ENCODE measurements around the gene CBX5. TPM values are rescaled to one million over a fixed set of nuclear protein-coding genes. Genes with fewer than 3 reads are reported as not detected.
A peak's percentile ranks its signal among the peaks of the same experiment; 100 is the strongest.

CBX5 gene
- total and polyA plus RNA-seq, 10 of the 15 experiments (the other 5 are each of a cell fraction or from before 2014, with no cell fraction given): 46.7 to 138 (median 74.6) TPM

DNA sequence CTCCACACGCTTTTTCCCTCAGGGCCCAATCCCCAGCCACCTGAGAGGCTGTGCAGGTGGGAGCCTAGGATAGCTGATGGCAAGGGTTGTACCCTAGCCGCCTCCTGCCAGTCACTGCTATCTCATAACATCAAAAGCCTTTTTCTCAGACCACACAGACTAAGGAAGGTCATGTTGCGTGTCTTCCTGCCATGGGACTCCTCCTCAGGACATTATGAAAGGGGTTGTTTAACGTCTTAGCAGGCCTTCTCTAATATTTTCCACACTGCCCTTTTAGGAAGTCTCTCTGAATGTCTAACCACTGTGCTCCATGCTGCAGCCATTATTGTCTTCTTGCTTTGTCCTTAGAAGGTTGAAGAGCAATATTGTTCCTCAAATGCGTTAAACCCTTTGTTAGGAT is 83.5 kb downstream of the CBX5 start:
- RAD21 ChIA-PET (ENCODE audit: unreplicated experiment): interaction anchor here (0.6 to 2.5 kb wide), 6 partner anchors 10 to 441 kb away, joined by 3 to 15 read pairs (median 6); partner anchors contain the start of gene HOXC5
- 47% methylated on average over 5 of the region's 5 CpGs for WGBS (ENCODE audit: insufficient coverage, insufficient replicate concordance, low lambda C conversion rate, missing lambda C conversion rate)
- POLR2A ChIA-PET: interaction anchor here (0.7 to 1.3 kb wide), 3 partner anchors 142 to 224 kb away, joined by 3 to 6 read pairs (median 4); no protein-coding TSS in a partner anchor
- SMC1A ChIA-PET (ENCODE audit: uncharacterized antibody, unreplicated experiment): interaction anchor here (1.0 to 2.2 kb wide), 5 partner anchors 11 to 188 kb away, joined by 3 to 14 read pairs (median 7); partner anchors contain the start of genes HOXC5 and HOXC8
- H3K4me2 ChIP-seq (ENCODE audit: control insufficient read depth, insufficient read depth): peak overlapping the region; percentile 38; the same call in 1 of the 2 replicates
- H2AFZ ChIP-seq (ENCODE audit: control insufficient read depth, low read depth, low read length): 0 out of 2 replicates have a peak overlapping the region, but pooled peaks have one; percentile 10
- in situ Hi-C loops (cut with MboI) (loop anchor here (10.0 kb wide), 1 partner anchor 172 kb away; the partner anchor contains the start of gene HOXC6), intact Hi-C loops (cut with micrococcal nuclease; ENCODE audit: unreplicated experiment) (no loop called here)
- H3K36me3 ChIP-seq (ENCODE audit: control insufficient read depth in 2 of 2, insufficient read depth in 2 of 2, low read length in 1 of 2): no peaks in the 10 kb centered on the region
- CTCF ChIA-PET: interaction anchor here (0.7 to 11.5 kb wide), 6 partner anchors 13 to 210 kb away, joined by 3 to 343 read pairs (median 4); partner anchors contain the start of genes HOXC5 and HOXC6
- FAIRE-seq (peak; percentile 18), DNase-seq (ENCODE audit: low read depth, low spot score) (no peak), ATAC-seq (no peak)
- H3K9me3 ChIP-seq (replicated peaks; ENCODE audit: control insufficient read depth, insufficient read depth, low read length): no peaks in the 10 kb centered on the region
- H4K20me1 ChIP-seq (ENCODE audit: control insufficient read depth, insufficient read depth): no peaks in the 10 kb centered on the region
- H3K79me2 ChIP-seq (ENCODE audit: control insufficient read depth, insufficient read depth, low read length): no peaks in the 10 kb centered on the region
- H3K27ac ChIP-seq (ENCODE audit: control insufficient read depth, insufficient read depth): no peak overlapping the region
- H3K27me3 ChIP-seq (replicated peaks in 1 of 2; ENCODE audit: control insufficient read depth in 2 of 2, insufficient read depth in 2 of 2, low read length in 1 of 2): peaks cover 2 to 3% of the 10 kb centered on the region in 2 experiments; a peak in 1 of 4 replicates
- H3K4me3 ChIP-seq: no peak overlapping the region
- no peak overlapping the region for H3K9ac ChIP-seq (ENCODE audit: control insufficient read depth, insufficient read depth, low read length)
- peaks cover 21% of the 10 kb centered on the region for H3K4me1 ChIP-seq (ENCODE audit: control insufficient read depth, insufficient read depth, low read length)
- BruUV-seq (replicated peaks): no TSS peak
- TF ChIP-seq, protein P1, sequence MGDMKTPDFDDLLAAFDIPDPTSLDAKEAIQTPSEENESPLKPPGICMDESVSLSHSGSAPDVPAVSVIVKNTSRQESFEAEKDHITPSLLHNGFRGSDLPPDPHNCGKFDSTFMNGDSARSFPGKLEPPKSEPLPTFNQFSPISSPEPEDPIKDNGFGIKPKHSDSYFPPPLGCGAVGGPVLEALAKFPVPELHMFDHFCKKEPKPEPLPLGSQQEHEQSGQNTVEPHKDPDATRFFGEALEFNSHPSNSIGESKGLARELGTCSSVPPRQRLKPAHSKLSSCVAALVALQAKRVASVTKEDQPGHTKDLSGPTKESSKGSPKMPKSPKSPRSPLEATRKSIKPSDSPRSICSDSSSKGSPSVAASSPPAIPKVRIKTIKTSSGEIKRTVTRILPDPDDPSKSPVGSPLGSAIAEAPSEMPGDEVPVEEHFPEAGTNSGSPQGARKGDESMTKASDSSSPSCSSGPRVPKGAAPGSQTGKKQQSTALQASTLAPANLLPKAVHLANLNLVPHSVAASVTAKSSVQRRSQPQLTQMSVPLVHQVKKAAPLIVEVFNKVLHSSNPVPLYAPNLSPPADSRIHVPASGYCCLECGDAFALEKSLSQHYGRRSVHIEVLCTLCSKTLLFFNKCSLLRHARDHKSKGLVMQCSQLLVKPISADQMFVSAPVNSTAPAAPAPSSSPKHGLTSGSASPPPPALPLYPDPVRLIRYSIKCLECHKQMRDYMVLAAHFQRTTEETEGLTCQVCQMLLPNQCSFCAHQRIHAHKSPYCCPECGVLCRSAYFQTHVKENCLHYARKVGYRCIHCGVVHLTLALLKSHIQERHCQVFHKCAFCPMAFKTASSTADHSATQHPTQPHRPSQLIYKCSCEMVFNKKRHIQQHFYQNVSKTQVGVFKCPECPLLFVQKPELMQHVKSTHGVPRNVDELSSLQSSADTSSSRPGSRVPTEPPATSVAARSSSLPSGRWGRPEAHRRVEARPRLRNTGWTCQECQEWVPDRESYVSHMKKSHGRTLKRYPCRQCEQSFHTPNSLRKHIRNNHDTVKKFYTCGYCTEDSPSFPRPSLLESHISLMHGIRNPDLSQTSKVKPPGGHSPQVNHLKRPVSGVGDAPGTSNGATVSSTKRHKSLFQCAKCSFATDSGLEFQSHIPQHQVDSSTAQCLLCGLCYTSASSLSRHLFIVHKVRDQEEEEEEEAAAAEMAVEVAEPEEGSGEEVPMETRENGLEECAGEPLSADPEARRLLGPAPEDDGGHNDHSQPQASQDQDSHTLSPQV (IDR thresholded peaks at IDR 0.05): no peak
- TF ChIP-seq NR2C1 (IDR thresholded peaks at IDR 0.05) (no peak), SIN3A (IDR thresholded peaks at IDR 0.05; ENCODE audit: low read depth, low read length) (no peak), ASH2L (IDR thresholded peaks at IDR 0.05; ENCODE audit: borderline replicate concordance, low read depth) (no peak), EED (IDR thresholded peaks at IDR 0.05; ENCODE audit: low read depth) (no peak), SMARCA5 (IDR thresholded peaks at IDR 0.05) (no peak)
- TF ChIP-seq, protein P2, sequence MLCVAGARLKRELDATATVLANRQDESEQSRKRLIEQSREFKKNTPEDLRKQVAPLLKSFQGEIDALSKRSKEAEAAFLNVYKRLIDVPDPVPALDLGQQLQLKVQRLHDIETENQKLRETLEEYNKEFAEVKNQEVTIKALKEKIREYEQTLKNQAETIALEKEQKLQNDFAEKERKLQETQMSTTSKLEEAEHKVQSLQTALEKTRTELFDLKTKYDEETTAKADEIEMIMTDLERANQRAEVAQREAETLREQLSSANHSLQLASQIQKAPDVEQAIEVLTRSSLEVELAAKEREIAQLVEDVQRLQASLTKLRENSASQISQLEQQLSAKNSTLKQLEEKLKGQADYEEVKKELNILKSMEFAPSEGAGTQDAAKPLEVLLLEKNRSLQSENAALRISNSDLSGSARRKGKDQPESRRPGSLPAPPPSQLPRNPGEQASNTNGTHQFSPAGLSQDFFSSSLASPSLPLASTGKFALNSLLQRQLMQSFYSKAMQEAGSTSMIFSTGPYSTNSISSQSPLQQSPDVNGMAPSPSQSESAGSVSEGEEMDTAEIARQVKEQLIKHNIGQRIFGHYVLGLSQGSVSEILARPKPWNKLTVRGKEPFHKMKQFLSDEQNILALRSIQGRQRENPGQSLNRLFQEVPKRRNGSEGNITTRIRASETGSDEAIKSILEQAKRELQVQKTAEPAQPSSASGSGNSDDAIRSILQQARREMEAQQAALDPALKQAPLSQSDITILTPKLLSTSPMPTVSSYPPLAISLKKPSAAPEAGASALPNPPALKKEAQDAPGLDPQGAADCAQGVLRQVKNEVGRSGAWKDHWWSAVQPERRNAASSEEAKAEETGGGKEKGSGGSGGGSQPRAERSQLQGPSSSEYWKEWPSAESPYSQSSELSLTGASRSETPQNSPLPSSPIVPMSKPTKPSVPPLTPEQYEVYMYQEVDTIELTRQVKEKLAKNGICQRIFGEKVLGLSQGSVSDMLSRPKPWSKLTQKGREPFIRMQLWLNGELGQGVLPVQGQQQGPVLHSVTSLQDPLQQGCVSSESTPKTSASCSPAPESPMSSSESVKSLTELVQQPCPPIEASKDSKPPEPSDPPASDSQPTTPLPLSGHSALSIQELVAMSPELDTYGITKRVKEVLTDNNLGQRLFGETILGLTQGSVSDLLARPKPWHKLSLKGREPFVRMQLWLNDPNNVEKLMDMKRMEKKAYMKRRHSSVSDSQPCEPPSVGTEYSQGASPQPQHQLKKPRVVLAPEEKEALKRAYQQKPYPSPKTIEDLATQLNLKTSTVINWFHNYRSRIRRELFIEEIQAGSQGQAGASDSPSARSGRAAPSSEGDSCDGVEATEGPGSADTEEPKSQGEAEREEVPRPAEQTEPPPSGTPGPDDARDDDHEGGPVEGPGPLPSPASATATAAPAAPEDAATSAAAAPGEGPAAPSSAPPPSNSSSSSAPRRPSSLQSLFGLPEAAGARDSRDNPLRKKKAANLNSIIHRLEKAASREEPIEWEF (IDR thresholded peaks at IDR 0.05; ENCODE audit: insufficient replicate concordance, low read depth, low read length): no peak
- TF ChIP-seq, protein P3, sequence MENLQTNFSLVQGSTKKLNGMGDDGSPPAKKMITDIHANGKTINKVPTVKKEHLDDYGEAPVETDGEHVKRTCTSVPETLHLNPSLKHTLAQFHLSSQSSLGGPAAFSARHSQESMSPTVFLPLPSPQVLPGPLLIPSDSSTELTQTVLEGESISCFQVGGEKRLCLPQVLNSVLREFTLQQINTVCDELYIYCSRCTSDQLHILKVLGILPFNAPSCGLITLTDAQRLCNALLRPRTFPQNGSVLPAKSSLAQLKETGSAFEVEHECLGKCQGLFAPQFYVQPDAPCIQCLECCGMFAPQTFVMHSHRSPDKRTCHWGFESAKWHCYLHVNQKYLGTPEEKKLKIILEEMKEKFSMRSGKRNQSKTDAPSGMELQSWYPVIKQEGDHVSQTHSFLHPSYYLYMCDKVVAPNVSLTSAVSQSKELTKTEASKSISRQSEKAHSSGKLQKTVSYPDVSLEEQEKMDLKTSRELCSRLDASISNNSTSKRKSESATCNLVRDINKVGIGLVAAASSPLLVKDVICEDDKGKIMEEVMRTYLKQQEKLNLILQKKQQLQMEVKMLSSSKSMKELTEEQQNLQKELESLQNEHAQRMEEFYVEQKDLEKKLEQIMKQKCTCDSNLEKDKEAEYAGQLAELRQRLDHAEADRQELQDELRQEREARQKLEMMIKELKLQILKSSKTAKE (IDR thresholded peaks at IDR 0.05; ENCODE audit: low read depth, poor library complexity, severe bottlenecking): no peak
- TF ChIP-seq, protein P4, sequence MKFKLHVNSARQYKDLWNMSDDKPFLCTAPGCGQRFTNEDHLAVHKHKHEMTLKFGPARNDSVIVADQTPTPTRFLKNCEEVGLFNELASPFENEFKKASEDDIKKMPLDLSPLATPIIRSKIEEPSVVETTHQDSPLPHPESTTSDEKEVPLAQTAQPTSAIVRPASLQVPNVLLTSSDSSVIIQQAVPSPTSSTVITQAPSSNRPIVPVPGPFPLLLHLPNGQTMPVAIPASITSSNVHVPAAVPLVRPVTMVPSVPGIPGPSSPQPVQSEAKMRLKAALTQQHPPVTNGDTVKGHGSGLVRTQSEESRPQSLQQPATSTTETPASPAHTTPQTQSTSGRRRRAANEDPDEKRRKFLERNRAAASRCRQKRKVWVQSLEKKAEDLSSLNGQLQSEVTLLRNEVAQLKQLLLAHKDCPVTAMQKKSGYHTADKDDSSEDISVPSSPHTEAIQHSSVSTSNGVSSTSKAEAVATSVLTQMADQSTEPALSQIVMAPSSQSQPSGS (IDR thresholded peaks at IDR 0.05; ENCODE audit: low read length): no peak

Measured in GM12878 (cell line).